Loucy (cell line): ENCODE measurements around the gene AGAP1.

ENCODE experiments used
- H2AFZ ChIP-seq: fragments of 200-600 bp; sonication (generic); 2 replicates; pipeline ENCODE4 v1.6.0; 2016; ENCODE audit warnings: antibody characterized with exemption, mild to moderate bottlenecking, low read length, moderate library complexity
- H3F3A ChIP-seq: fragments of 200-600 bp; 2 replicates; pipeline ENCODE4 v1.6.0; 2016; ENCODE audit warnings: antibody characterized with exemption, low read depth, mild to moderate bottlenecking
- H3K27me3 ChIP-seq: fragments of 200-600 bp; sonication (generic); 2 replicates; pipeline ENCODE4 v1.6.1; 2014; ENCODE audit warnings: low read length, mild to moderate bottlenecking; ENCODE audit not compliant: insufficient read depth, poor library complexity, severe bottlenecking
- H3K36me3 ChIP-seq: fragments of 200-600 bp; sonication (generic); 2 replicates; pipeline ENCODE4 v1.6.1; 2016; ENCODE audit warnings: low read length; ENCODE audit not compliant: insufficient read depth
- H3K4me1 ChIP-seq: fragments of 200-600 bp; sonication (generic); 2 replicates; pipeline ENCODE4 v1.5.1; 2014; ENCODE audit warnings: low read length, mild to moderate bottlenecking; ENCODE audit not compliant: insufficient read depth, poor library complexity, severe bottlenecking
- H3K4me2 ChIP-seq: fragments of 200-600 bp; sonication (generic); 2 replicates; pipeline ENCODE4 v1.6.0; 2014; ENCODE audit warnings: antibody characterized with exemption, low read length, low read depth, mild to moderate bottlenecking; ENCODE audit not compliant: poor library complexity, severe bottlenecking
- H3K4me3 ChIP-seq: fragments of 200-600 bp; sonication (generic); 2 replicates; pipeline ENCODE4 v1.5.1; 2014; ENCODE audit warnings: low read length, mild to moderate bottlenecking, mixed read lengths; ENCODE audit not compliant: poor library complexity, severe bottlenecking
- H3K79me2 ChIP-seq: fragments of 200-600 bp; sonication (generic); 2 replicates; pipeline ENCODE4 v1.6.1; 2014; ENCODE audit warnings: low read length; ENCODE audit not compliant: insufficient read depth
- H3K9ac ChIP-seq: fragments of 200-600 bp; sonication (generic); 2 replicates; pipeline ENCODE4 v1.6.0; 2014; ENCODE audit warnings: mild to moderate bottlenecking, low read depth, low read length, moderate library complexity; ENCODE audit not compliant: poor library complexity, severe bottlenecking
- H3K9me2 ChIP-seq: fragments of 200-600 bp; sonication (generic); replicated peaks from 2 replicates; pipeline ENCODE4 v1.6.1; 2016; ENCODE audit warnings: low read depth, low read length, mixed read lengths
- H3K9me3 ChIP-seq: fragments of 200-600 bp; sonication (generic); 2 replicates; pipeline ENCODE4 v1.6.1; 2014; ENCODE audit warnings: mild to moderate bottlenecking, antibody characterized with exemption, low read length, low read depth; ENCODE audit not compliant: insufficient read depth
- H4K20me1 ChIP-seq: fragments of 200-600 bp; sonication (generic); 2 replicates; pipeline ENCODE4 v1.6.0; 2014; ENCODE audit warnings: antibody characterized with exemption, low read length, mild to moderate bottlenecking; ENCODE audit not compliant: insufficient read depth, poor library complexity, severe bottlenecking
- EZH2phosphoT487 ChIP-seq: fragments of 200-600 bp; IDR thresholded peaks from 2 replicates; pipeline ENCODE4 v1.6.1; 2018; ENCODE audit warnings: antibody characterized with exemption, mild to moderate bottlenecking, moderate library complexity, borderline replicate concordance
- TF ChIP-seq, protein P1 (sequence below): fragments of 200-600 bp; sonication (generic); conservative IDR thresholded peaks from 2 replicates; pipeline ENCODE4 v1.5.1; 2014; ENCODE audit warnings: mild to moderate bottlenecking, antibody characterized with exemption, low read length

The AGAP1 gene

GRCh38 chr2:235614900-235615712, 121.3 kb downstream of the AGAP1 start:
- no peak overlapping the region for H3K4me2 ChIP-seq
- TF ChIP-seq, protein P1, sequence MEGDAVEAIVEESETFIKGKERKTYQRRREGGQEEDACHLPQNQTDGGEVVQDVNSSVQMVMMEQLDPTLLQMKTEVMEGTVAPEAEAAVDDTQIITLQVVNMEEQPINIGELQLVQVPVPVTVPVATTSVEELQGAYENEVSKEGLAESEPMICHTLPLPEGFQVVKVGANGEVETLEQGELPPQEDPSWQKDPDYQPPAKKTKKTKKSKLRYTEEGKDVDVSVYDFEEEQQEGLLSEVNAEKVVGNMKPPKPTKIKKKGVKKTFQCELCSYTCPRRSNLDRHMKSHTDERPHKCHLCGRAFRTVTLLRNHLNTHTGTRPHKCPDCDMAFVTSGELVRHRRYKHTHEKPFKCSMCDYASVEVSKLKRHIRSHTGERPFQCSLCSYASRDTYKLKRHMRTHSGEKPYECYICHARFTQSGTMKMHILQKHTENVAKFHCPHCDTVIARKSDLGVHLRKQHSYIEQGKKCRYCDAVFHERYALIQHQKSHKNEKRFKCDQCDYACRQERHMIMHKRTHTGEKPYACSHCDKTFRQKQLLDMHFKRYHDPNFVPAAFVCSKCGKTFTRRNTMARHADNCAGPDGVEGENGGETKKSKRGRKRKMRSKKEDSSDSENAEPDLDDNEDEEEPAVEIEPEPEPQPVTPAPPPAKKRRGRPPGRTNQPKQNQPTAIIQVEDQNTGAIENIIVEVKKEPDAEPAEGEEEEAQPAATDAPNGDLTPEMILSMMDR: no peak
- TF ChIP-seq EZH2phosphoT487: no peak
- H3K79me2 ChIP-seq: no peaks in the 10 kb centered on the region
- H3K9ac ChIP-seq: no peak overlapping the region
- H3K36me3 ChIP-seq: no peaks in the 10 kb centered on the region
- H3F3A ChIP-seq: no peaks in the 10 kb centered on the region
- H3K9me2 ChIP-seq: no peaks in the 10 kb centered on the region
- H3K9me3 ChIP-seq: no peaks in the 10 kb centered on the region
- no peaks in the 10 kb centered on the region for H3K27me3 ChIP-seq
- no peak overlapping the region for H2AFZ ChIP-seq
- no peaks in the 10 kb centered on the region for H3K4me1 ChIP-seq
- H3K4me3 ChIP-seq: no peak overlapping the region
- no peaks in the 10 kb centered on the region for H4K20me1 ChIP-seq

GRCh38 chr2:235616885-235617284, 123.0 kb downstream of the AGAP1 start:
- no peak overlapping the region for H3K4me3 ChIP-seq
- no peaks in the 10 kb centered on the region for H3K9me3 ChIP-seq
- H3K27me3 ChIP-seq: no peaks in the 10 kb centered on the region
- no peaks in the 10 kb centered on the region for H3K4me1 ChIP-seq
- H3K79me2 ChIP-seq: no peaks in the 10 kb centered on the region
- H3K4me2 ChIP-seq: peak overlapping the region; percentile 14
- no peak overlapping the region for H2AFZ ChIP-seq
- no peaks in the 10 kb centered on the region for H4K20me1 ChIP-seq
- no peaks in the 10 kb centered on the region for H3F3A ChIP-seq
- H3K9me2 ChIP-seq: no peaks in the 10 kb centered on the region
- no peak for TF ChIP-seq EZH2phosphoT487
- TF ChIP-seq, protein P1: no peak
- no peak overlapping the region for H3K9ac ChIP-seq
- no peaks in the 10 kb centered on the region for H3K36me3 ChIP-seq

GRCh38 chr2:235618039-235618438, 124.2 kb downstream of the AGAP1 start:
- Histone ChIP-seq H3K9ac (no peak overlapping the region), H2AFZ (no peak overlapping the region), H3K4me3 (no peak overlapping the region), H3K27me3 (no peaks in the 10 kb centered on the region), H3K9me3 (no peaks in the 10 kb centered on the region), H3K4me1 (no peaks in the 10 kb centered on the region), H3K4me2 (no peak overlapping the region), H4K20me1 (no peaks in the 10 kb centered on the region), H3K79me2 (no peaks in the 10 kb centered on the region), H3F3A (no peaks in the 10 kb centered on the region), H3K36me3 (no peaks in the 10 kb centered on the region), H3K9me2 (no peaks in the 10 kb centered on the region)
- TF ChIP-seq, protein P1: no peak
- no peak for TF ChIP-seq EZH2phosphoT487
